ENCODE results near the gene HES3. TPM values are rescaled to one million over a fixed set of nuclear protein-coding genes. Genes with fewer than 3 reads are reported as not detected.

The HES3 gene
- total RNA-seq, 4 donors from 2014 or later = not detected

- no peaks in the 10 kb centered on the region for H3K27me3 ChIP-seq
- no peaks in the 10 kb centered on the region for H3K9me3 ChIP-seq
- no peak overlapping the region for H3K4me3 ChIP-seq
- no peaks in the 10 kb centered on the region for H3K36me3 ChIP-seq
- peaks cover 8 to 10% of the 10 kb centered on the region in 2 donors for H3K4me1 ChIP-seq
- H3K27ac ChIP-seq = peak overlapping the region; percentile 50 to 53
- TF ChIP-seq, protein P1, sequence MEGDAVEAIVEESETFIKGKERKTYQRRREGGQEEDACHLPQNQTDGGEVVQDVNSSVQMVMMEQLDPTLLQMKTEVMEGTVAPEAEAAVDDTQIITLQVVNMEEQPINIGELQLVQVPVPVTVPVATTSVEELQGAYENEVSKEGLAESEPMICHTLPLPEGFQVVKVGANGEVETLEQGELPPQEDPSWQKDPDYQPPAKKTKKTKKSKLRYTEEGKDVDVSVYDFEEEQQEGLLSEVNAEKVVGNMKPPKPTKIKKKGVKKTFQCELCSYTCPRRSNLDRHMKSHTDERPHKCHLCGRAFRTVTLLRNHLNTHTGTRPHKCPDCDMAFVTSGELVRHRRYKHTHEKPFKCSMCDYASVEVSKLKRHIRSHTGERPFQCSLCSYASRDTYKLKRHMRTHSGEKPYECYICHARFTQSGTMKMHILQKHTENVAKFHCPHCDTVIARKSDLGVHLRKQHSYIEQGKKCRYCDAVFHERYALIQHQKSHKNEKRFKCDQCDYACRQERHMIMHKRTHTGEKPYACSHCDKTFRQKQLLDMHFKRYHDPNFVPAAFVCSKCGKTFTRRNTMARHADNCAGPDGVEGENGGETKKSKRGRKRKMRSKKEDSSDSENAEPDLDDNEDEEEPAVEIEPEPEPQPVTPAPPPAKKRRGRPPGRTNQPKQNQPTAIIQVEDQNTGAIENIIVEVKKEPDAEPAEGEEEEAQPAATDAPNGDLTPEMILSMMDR (IDR thresholded peaks at IDR 0.05) = no peak
- no peak for TF ChIP-seq POLR2A (IDR thresholded peaks at IDR 0.05)
- no peak for DNase-seq
- intact Hi-C loops (cut with DNase I; ENCODE audit: low total_unique reads) = no loop called here
Observed at GRCh38 chr1:6288665-6289064, 44.7 kb downstream of the HES3 start.

- no peak overlapping the region for H3K27ac ChIP-seq
Observed at GRCh38 chr1:6292102-6292501, 48.1 kb downstream of the HES3 start.

GRCh38 chr1:6294080-6294889 is 50.3 kb downstream of the HES3 start:
- Histone ChIP-seq H3K4me3 (no peak overlapping the region), H3K4me1 (no peaks in the 10 kb centered on the region), H3K36me3 (no peaks in the 10 kb centered on the region), H3K27me3 (no peaks in the 10 kb centered on the region), H3K9me3 (no peaks in the 10 kb centered on the region), H3K27ac (no peak overlapping the region)
- DNase-seq = no peak
- no peak for TF ChIP-seq POLR2A (IDR thresholded peaks at IDR 0.05)
- TF ChIP-seq, protein P1 (IDR thresholded peaks at IDR 0.05) = no peak
- intact Hi-C loops (cut with DNase I; ENCODE audit: low total_unique reads) = no loop called here

More at GRCh38 chr1:6292102-6292501, 48.1 kb downstream of the HES3 start:
- no peak for DNase-seq
- Histone ChIP-seq H3K4me3 (no peak overlapping the region), H3K4me1 (peaks cover 8 to 10% of the 10 kb centered on the region in 2 donors), H3K36me3 (no peaks in the 10 kb centered on the region), H3K9me3 (no peaks in the 10 kb centered on the region), H3K27me3 (no peaks in the 10 kb centered on the region)
- TF ChIP-seq, protein P1 (IDR thresholded peaks at IDR 0.05) = no peak
- no peak for TF ChIP-seq POLR2A (IDR thresholded peaks at IDR 0.05)
- intact Hi-C loops (cut with DNase I; ENCODE audit: low total_unique reads) = no loop called here

DNA sequence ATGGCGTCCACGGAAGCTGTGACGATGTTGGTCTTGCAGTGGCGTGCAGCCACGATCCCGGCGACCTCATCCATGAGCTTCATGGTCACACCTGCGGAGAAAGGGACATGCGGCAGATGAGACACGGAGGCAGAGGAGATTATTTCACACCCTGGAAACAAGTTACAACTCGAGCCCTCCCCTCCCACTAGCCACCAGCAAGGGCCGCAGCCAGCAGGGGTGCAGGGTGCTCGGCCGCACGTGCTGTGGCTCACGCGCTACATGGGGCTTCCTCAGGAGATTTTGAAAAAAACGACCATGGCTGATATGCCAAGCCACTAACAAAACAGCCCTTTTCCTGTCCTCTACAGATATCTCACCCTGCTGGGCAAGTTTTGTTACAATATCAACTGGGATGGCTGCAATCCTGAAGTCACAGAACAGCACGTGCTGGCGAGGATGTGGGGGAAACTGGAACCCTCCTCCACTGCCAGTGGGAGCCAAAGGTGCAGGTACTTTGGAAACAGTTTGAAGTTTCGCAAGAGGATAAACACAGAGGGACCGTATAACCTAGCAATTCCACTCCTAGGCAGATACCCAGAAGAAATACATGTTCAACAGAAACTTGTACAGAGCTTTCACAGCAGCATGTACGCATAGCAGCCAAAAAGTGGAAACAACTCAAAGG is 51.0 kb downstream of the HES3 start:
- intact Hi-C loops (cut with DNase I; ENCODE audit: low total_unique reads) = no loop called here
- no peaks in the 10 kb centered on the region for H3K9me3 ChIP-seq
- no peaks in the 10 kb centered on the region for H3K36me3 ChIP-seq
- H3K4me3 ChIP-seq = no peak overlapping the region
- no peak for DNase-seq
- TF ChIP-seq POLR2A (IDR thresholded peaks at IDR 0.05) = no peak
- TF ChIP-seq, protein P1 (IDR thresholded peaks at IDR 0.05) = no peak
- no peaks in the 10 kb centered on the region for H3K4me1 ChIP-seq
- H3K27ac ChIP-seq = no peak overlapping the region
- H3K27me3 ChIP-seq = no peaks in the 10 kb centered on the region

Other genes with a start within 250 kb of the HES3 start
- 10 to 100 TPM in 2 of 4 donors, 1 to 10 TPM in 2; 1.5 to 21.2 (median 12.9) TPM for gene KCNAB2, start 198.3 kb upstream of the HES3 start, total RNA-seq
- 1 to 10 TPM in 1 of 4 donors, under 1 TPM in 1, not detected in 2; 0.69 to 1.3 TPM for gene CHD5, start 63.9 kb upstream of the HES3 start, total RNA-seq
- gene RPL22, start 44.6 kb upstream of the HES3 start, total RNA-seq = 100 to 1,000 TPM; 140 to 543 (median 252) TPM
- 10 to 100 TPM in 3 of 4 donors, 1 to 10 TPM in 1; 2.1 to 41.1 (median 20.5) TPM for gene RNF207, start 38.1 kb upstream of the HES3 start, total RNA-seq
- 10 to 100 TPM; 15.6 to 87.4 (median 57.7) TPM for gene ICMT, start 8.2 kb upstream of the HES3 start, total RNA-seq
- gene GPR153, start 16.9 kb downstream of the HES3 start, total RNA-seq = 10 to 100 TPM in 2 of 4 donors, 1 to 10 TPM in 2; 5.6 to 22.1 (median 10.3) TPM
- 10 to 100 TPM in 2 of 4 donors, 1 to 10 TPM in 2; 7.4 to 27.6 (median 12.4) TPM for gene ACOT7, start 149.6 kb downstream of the HES3 start, total RNA-seq
- under 1 TPM in 1 of 4 donors, not detected in 3; 0.21 TPM for gene HES2, start 175.7 kb downstream of the HES3 start, total RNA-seq
- 1 to 10 TPM in 1 of 4 donors, under 1 TPM in 1, not detected in 2; 0.58 to 2.5 TPM for gene ESPN, start 180.6 kb downstream of the HES3 start, total RNA-seq
- gene TNFRSF25, start 222.0 kb downstream of the HES3 start, total RNA-seq = 10 to 100 TPM in 1 of 4 donors, 1 to 10 TPM in 3; 1.0 to 11.1 (median 4.8) TPM
- gene PLEKHG5, start 247.5 kb downstream of the HES3 start, total RNA-seq = 10 to 100 TPM in 2 of 4 donors, 1 to 10 TPM in 2; 2.6 to 23.7 (median 8.2) TPM

Measured in uterus (tissue), 4 donors.